Dedifferentiated amniotic fluid mesenchymal stem cell (primary cell): ENCODE results near the gene PXN.
A peak's percentile ranks its signal among the peaks of the same experiment; 100 is the strongest.
"Not testable (repeated sequence)": the region's sequence is repeated elsewhere in the genome, so short reads cannot be mapped to it uniquely, and the experiment has no call there.

Experiments used
- DNase-seq: peaks from one replicate; pipeline ENCODE4 v3.0.0-alpha.2; 2016; ENCODE audit errors: extremely low spot score

The PXN gene

DNA sequence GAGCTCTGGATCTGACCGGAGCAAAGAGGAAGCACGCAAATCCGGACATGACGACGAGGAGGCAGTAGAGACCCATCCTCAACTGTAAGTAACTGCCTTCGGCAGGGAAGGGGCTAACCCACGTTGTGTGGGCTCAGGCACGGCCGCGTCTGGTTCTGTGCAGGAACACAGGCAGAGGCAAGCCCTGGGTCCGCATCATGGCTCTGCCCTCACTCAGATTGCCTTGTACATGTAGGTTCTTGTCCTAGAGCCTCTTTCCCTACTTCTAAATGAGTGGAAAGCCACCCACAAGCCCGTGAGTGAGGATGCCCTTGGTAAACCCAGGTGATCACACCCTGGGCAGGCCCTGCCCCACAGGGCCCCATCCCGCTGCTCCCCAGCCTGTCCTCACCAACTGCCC, 55.7 kb downstream of the PXN start:
- no peak for DNase-seq

DNA sequence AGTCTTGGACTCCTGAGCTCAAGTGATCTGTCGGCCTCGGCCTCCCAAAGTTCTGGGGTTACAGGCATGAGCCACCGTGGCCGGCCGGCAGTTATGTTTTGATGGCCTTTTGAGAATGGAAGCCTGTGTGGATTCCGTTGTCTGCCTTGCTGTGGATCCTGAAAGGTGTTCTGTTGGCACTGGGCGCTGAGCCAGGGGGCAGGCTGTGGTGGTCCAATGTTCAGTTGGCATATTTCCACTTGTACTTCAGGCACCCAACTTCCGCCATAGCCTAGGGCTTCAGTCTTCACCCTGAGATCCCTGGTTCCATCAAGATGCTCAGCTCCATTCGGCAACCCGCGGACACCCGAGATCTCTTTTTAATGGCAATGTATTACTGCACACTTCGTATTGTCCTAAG, 58.3 kb downstream of the PXN start:
- no peak for DNase-seq

DNA sequence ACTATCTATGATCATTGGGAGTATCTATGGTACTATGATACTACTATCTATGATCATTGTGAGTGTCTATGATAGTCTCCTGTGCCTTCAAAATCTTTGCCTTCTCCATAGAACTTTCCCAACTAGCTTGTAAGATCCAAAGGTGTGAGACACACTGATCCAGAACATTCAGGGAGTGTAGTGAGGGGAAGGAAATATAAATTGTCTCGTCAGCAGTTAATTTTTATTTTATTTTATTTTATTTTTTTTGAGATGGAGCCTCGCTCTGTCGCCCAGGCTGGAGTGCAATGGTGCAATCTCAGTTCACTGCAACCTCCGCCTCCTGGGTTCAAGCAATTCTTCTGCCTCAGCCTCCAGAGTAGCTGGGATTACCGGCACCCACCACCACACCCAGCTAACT, 58.7 kb downstream of the PXN start:
- DNase-seq: not testable (repeated sequence)

DNA sequence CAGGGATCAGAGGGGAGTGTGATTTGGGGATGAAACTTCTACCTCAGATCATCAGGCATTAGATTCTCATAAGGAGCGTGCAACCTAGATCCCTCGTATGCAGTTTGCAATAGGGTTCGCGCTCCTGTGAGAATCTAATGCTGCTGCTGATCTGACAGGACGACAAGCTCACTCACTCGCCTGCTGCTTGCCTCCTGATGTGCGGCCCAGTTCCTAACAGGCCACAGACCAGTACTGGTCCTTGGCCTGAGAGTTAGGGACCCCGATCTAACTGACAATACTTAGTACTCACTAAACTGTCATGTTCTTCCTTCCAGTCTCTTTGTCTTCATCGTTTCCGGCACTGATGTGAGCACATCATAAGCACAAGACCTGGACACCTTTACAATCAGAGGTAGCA, 59.3 kb downstream of the PXN start:
- DNase-seq: no peak

DNA sequence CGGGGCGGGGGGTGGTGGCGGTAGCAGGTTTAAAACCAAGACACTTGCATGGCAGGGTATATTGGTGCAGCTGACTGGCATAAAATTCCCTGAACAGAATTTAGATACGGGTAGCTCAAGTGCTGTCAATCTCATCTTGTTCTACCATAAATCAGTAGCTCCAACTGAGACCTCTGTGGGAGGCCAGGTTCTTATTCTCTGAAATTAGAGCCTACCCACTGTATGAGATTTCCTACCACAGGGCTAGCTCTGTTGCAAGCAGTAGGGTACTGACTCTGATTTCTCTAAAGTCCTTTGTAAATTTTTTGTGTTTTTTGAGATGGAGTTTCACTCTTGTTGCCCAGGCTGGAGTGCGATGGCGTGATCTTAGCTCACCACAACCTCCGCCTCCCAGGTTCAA, 61.4 kb downstream of the PXN start:
- no peak for DNase-seq

DNA sequence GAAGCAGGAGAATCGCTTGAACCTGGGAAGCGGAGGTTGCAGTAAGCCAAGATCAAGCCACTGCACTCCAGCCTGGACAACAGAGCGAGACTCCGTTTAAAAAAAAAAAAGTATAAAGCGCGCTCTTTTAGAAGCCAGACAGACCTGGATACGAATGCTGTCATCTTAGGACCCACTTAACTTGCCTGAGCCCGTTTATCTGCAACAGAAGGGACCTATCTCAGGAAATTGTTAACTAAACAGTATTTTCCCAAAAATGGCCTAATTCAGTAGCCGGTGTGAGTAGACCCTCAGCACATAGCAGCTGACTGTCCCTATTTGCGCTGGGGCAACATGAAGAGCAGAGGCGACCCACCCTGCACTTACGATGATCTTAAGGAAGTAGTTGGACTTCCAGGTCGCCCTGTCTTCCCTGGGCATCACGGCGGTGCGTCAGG, 65.1 kb downstream of the PXN start:
- no peak for DNase-seq

DNA sequence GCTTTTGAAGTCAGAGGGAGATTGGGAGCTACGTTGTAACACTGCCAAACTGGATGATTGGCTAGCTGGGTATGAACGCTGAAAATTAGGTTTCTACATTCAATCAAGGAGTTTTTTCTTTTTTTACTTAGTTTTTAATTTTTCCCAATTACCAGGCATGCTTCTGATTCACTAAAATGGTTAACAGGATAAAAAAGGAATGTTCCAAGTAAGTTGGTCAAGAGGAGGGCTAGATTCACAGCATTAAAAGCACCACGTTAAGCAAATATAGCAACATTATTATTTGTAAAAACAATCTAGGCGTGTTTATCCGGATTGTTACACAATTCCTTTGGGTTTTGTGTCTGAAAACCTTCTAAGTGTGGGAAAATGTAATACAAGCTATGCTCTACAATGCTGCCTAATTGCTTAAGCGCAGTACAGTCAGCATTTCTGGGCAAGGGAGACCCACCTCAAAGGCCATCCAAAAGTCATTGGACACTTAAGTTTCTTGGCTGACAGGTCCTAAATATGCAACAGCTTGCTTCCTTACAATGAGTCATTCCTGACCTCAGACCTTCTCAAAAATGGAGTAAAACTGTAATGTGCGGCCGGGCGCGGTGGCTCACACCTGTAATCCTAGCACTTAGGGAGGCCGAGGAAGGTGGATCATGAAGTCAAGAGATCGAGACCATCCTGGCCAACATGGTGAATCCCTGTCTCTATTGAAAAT, 65.8 kb downstream of the PXN start:
- peak; percentile 49 for DNase-seq

DNA sequence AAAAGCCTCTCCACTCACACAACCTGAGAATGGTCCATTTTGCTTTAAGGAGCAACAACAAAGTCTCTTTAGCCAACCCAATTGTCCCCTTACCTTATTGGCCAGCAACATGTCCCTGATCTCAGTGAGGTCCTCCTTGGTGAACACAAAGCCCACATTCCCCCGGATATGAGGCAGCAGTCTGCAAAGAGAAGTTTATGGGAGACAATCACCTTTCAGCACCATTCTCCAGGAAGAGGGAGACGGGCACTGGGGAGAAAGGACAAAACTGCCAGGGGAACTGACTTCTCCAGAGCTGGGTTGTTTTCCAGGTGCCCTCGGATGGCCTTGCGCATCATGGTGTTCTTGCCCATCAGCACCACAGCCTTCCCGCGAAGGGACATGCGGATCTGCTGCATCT, 66.5 kb downstream of the PXN start:
- DNase-seq: peak; percentile 6

DNA sequence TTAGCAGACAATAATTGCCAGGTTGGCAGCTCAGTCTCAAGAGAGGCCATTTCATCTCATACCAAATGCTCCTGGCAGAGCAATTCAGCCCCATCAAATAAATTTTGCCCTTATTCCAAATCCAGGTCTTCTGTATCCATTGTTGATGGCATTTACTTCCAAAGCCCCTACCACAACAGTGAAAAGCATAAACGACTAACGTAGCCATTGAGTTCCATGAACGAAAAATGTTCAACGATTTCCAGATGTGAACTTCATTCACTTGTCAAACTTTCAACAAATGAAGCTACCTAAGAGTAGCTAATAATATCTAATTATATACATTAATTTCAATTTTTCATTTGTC, 68.0 kb downstream of the PXN start:
- DNase-seq: no peak

DNA sequence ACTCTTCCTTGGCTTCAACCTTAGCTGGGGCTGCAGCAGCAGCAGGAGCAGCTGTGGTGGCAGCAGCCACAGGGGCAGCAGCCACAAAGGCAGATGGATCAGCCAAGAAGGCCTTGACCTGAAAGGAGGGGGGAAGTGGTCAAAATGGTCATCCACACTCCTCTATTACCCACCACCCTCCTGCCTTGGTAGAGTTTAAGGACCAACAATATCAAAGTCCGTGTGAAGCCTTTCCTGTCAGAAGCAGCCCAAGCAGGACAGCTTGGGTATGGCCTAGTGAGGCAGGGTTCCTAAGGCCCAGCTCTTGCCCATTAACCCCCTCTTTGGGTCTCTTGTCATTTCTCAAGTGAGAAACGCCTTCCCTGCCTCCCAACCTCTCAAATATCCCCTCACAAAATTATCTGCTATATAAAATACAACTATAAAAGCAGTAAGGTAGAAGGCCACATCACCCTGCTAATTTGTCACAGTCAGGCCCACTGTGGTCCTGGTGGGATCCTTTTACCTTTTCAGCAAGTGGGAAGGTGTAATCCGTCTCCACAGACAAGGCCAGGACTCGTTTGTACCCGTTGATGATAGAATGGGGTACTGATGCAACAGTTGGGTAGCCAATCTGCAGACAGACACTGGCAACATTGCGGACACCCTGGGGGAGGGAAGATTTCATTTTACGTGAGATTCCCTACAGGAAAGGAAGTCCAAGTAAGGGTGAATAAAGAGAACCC, 68.6 kb downstream of the PXN start:
- peak; percentile 6 for DNase-seq

DNA sequence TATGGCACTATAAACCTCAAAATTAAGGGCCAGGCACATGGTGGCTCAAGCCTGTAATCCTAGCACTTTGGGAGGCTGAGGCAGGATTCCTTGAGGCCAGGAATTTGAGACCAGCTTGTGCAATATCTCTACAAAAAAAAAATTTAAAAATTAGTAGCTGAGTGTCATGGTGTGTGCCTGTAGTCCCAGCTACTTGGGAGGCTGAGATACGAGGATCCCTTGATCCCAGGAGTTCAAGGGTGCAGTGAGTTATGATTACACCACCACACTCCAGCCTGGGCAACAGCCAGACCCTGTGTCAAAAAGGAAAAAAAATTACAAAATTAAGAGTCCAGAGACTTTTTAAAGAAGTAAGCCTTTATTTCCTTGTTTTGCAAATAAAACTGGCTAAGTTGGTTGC, 69.2 kb downstream of the PXN start:
- peak; percentile 14 for DNase-seq

DNA sequence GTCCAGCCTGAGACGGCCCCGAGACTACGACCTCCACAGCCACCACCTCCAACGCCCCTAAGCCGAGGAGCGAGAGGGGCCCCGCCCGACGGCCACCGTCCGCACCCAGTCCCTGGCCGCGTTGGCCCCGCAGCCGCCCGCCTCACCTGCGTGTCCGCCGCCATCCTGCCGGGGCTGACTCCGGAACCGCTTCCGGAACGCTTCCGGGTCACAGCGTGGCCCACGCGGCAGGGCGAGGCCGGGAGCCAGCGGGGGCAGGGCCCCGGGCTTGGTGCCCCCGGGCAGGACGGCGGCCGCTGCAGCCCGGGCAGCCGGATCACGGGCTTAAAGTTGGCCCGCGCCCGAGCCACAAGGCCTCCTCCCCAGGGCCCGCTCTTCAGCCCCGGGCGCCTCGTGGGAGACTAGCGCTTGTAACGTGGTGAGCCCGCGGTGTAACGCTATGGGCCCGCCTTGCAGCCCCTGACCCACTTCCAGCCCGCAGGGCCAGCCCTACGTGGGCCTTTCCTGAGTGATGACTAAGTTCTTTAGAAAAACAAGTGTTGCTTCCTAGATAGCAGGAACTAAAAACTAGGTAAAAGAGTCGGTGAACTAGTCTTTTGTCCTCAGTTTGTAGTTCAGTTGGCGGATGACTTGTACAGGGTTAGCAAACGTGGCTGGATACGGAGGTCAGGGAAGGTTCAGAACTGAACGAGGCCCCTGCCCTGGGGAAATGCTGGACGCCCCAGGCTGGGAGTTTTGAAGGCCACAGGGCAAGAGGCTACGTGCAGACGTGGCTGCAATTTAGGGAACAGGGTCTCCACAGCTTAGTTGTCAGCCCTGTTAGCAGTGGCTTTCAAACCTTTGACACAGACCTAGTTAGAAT, 70.8 kb downstream of the PXN start, which contains the start of gene GCN1:
Gene GCN1, minus strand, starts transcription at position 182 of the 862 bp plus-strand sequence. Its CDS starts 18 bp downstream, at position 164.
- peak; percentile 57 for DNase-seq

DNA sequence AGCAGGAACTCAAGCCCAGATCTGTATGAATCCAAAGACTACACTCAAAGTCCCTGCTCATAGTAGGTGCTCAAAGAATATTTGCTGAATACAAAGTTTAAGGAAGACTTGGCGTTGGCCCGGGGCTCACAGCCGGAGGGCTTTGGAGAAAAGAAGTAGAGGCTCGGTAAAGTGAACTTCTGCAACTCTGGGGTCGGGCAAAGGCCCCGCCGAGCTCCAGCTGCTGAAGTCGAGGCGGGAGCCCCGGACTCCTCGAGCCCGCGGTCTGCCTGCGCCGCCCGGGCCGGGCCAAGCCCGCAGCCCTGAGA, 71.3 kb downstream of the PXN start:
- no peak for DNase-seq

DNA sequence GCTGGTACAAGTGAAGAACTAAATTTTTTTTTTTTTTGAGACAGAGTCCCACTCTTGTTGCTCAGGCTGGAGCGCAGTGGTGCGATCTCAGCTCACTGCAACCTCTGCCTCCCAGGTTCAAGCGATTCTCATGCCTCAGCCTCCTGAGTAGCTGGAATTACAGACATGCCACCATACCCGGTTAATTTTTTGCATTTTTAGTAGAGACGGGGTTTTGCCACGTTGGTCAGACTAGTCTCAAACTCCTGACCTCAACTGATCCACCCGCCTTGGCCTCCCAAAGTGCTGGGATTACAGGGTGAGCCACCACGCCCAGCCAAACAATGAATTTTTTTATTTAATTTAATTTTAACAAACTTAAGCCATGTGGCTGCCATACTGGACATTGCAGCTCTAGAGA, 72.2 kb downstream of the PXN start:
- DNase-seq: not testable (repeated sequence)

DNA sequence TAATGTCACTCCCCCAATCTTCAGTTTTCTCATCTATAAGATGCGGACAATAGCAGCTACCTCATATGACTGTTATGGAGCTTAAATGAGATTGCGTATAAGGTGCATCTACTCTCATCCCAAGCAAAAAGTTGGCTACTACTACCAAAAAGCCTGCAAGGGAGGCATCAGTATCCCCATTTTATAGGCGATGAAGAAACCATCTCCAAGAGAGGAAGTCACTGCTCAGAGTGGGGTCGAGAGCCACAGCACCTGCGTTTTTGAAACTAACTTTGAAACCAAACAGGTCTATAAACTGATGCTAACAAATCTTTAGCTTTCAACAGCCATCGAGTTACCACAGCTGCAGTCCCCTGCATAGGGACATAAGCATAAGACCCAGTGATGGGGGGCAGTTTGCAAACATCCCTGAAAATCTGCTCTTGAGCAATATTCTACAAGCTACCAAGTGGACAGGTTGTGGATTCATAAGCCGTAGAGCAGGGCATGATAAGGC, 74.5 kb downstream of the PXN start:
- DNase-seq: no peak

DNA sequence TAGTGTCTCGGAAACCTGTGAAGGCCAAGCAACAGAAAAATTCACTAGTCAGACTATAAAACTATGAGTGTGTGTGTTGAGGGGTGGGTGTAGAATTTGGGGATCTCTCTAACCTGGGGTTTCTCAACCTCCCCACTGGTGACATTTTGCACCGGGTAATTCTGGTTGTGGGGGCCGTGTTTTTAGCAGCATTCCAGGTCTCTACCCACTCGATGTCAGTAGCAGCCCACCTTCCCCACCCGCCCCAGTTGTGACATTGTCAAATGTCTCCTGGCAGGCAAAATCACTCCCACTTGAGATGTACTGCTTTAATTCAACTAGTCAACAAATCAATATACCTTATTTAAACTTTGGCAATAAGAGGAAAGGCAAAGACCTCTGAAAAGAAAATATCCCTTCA, 75.1 kb downstream of the PXN start:
- DNase-seq: no peak

DNA sequence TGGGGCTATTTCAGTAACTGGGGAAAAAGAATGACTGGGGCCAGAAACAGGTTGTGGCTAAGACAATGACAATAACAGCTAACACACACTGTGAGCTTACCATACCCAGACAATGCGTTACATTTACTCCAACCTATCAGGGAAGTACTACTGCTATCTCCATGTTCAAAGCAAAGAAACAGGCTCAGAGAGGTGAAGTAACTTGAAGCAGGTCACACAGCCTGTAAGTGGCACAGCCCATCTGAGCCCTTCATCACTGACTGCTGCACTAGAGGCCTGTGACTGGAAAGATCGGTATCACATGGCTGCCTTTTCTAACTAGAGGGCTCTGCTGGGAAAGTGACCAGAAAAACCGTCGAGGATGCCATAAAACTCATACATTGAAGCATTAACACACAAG, 78.9 kb downstream of the PXN start:
- DNase-seq: no peak

DNA sequence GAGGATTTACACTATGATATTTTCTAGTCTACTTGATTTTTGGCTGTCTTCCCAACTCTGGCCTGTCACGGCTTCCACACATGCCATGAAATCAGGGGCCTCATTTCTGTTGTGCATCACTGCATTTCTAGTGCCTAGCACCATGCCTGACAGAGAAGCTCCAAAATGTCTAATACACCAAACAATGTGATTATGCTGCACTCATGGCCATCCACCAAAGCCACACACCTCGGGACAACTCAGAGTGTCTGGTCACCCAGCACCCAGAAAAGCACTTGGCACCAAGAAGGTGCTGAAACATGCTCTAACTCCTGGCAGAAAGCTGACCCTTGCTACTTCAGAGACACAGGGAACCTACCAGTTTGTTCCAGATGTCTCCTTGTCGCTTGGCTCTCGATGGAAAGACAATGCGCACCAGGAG, 82.3 kb downstream of the PXN start:
- peak; percentile 35 for DNase-seq

DNA sequence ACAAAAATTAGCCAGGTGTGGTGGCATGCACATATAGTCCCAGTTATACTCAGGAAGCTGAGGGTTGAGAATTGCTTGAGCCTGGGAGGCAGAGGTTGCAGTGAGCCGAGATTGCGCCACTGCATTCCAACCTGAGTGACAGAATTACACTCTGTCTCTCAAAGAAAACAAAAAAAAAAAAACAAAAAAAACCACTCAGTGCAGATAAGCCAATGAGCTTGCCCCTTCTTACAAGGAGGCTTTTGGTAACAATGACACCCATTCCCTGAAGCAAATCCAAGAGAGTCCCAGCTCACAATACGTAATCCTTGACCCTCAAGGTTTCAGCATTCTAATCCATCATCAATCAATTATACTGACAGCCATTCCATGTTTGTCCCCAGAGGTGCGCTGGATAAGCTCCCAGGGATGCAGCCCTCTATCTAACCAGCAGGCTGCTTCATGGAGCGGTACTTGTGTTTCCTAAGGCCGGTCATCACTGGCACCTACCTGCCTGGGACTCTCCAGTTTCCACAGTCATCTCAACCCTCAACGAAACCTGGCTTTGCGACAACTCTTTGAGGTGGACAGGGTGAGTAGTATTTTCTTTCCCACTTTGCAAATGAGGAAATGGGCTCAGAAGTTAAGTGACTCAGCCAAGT, 83.4 kb downstream of the PXN start:
- no peak for DNase-seq

DNA sequence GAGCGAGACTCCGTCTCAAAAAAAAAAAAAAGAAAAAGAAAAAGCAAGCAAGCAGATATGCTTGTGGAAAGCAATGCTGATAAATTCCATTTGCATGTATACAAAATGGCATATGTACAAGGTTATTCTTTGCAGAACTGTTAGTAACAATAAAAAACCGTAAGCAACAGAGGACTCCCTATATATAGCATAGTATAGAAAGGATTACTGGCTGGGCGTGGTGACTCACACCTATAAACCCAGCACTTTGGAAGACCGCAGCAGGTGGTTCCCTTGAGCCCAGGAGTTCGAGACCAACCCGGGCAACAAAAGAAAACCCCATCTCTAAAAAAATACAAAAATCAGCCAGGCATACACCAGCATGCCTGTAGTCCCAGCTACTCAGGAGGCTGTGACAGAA, 84.6 kb downstream of the PXN start:
- DNase-seq: no peak

DNA sequence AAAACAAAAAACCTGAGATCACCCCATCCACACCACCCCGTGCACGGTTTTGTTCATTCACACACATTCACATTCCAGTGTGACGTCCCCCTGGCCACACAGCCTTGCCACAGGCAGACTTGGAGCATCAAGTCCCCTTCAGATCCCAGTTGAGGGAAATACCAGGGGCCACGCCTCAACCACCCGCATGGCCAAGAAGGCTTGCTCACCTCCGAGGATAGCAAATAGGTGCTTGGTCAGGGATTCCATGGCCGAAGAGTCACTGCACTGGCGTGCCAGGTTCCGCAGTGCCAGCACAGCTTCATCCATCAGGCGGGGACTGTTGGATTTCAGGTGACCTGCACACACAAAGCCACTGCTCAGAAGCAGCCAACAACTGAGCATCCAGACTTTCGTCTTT, 90.0 kb downstream of the PXN start:
- no peak for DNase-seq

DNA sequence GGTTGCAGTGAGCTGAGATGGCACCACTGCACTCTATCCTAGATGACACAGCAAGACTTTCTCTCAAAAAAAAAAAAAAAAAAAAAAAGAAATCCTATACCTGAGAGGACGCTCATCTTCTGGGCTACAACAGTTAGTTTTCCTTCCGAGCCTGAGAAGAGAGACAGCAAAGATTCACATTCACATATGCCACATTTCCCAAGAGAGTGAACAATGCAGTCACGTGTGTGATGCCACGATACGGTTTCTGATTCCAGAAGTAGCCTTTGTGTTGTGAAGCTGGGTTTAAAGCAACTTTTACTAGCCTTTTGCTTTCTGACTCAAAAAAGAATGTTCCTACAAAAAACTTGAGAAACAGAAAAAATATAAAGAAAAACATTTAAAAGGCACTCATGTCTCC, 90.5 kb downstream of the PXN start:
- no peak for DNase-seq
